HepG2 (cell line): ENCODE measurements around the gene TMEM132D. TPM values are rescaled to one million over a fixed set of nuclear protein-coding genes. Genes with fewer than 3 reads are reported as not detected.

Experiments used
- ATAC-seq: fragments of 200-7000 bp; cut with Tn5 transposase; 3 replicates; pipeline ENCODE4 v1.9.1; 2020; ENCODE audit warnings: mild to moderate bottlenecking, moderate library complexity
- BruUV-seq: library from RNA; stranded (reverse); fragments of 400-500 nt; replicated peaks from 2 replicates; lab custom pipeline; 2021; lab: Mats Ljungman, UMichigan
- CTCF ChIA-PET: fragments of 300-600 bp; formaldehyde crosslinking; extraction: SDS; loops from one replicate; lab custom pipeline; 2021; ENCODE audit warnings: low total read pairs, inconsistent platforms, low intra/inter-chr PET ratio; lab: Yijun Ruan, JAX
- POLR2A ChIA-PET: fragments of 350-600 bp; sonication (Branson Sonifier 250); formaldehyde crosslinking; loops from one replicate; lab custom pipeline; 2020; ENCODE audit warnings: antibody characterized with exemption, inconsistent platforms; lab: Yijun Ruan, JAX
- DNase-seq: peaks from one replicate; pipeline ENCODE4 v3.0.0-alpha.2; 2015; ENCODE audit warnings: low spot score
- FAIRE-seq: peaks from 3 replicates; lab custom pipeline; 2011; peaks lifted over from hg19 to GRCh38; lab: Jason Lieb, UNC
- H2AFZ ChIP-seq: one replicate; pipeline ENCODE4 v1.6.1; 2011; ENCODE audit warnings: low read length, inconsistent platforms
- H3K27ac ChIP-seq: fragments of 300-600 bp; 3 replicates; pipeline ENCODE4 v1.8.0; 2011; ENCODE audit warnings: mixed run types, mild to moderate bottlenecking, mixed read lengths, low read length, inconsistent platforms; ENCODE audit not compliant: insufficient read depth; ENCODE audit errors: extremely low read length
- H3K27me3 ChIP-seq, 2 experiments: fragments of 200-600 bp in 1 of 2; 2 replicates in 1 of 2; 3 replicates in 1 of 2; pipeline versions ENCODE4 v1.6.0 to v1.8.0; 2011; ENCODE audit warnings: low read length in 2 of 2, mild to moderate bottlenecking in 2 of 2, moderate library complexity in 2 of 2, inconsistent platforms in 1 of 2; ENCODE audit not compliant: insufficient read depth in 2 of 2, control insufficient read depth in 1 of 2
- H3K36me3 ChIP-seq, 2 experiments: fragments of 200-600 bp in 1 of 2; replicated peaks in 1 of 2; 2 replicates in 1 of 2; 3 replicates in 1 of 2; pipeline versions ENCODE4 v1.5.1 to v1.8.0; 2011; ENCODE audit warnings: low read length in 2 of 2, inconsistent platforms in 1 of 2; ENCODE audit not compliant: insufficient read depth in 2 of 2, control insufficient read depth in 1 of 2
- H3K4me1 ChIP-seq: 2 replicates; pipeline ENCODE4 v1.5.1; 2012; ENCODE audit warnings: low read length, inconsistent platforms; ENCODE audit not compliant: insufficient read depth
- H3K4me2 ChIP-seq: 2 replicates; pipeline ENCODE4 v1.6.0; 2011; ENCODE audit warnings: low read depth, low read length, inconsistent platforms
- H3K4me3 ChIP-seq, 3 experiments: fragments of 200-600 bp in 1 of 3; sonication (generic), shearing (Covaris generic) in 1 of 3; replicated peaks in 1 of 3; 2 replicates each; pipeline ENCODE4 v1.5.1; 2011 to 2016; ENCODE audit warnings: low read length in 3 of 3, inconsistent platforms in 2 of 3, low read depth in 2 of 3, mild to moderate bottlenecking in 2 of 3, control low read depth in 1 of 3, mixed read lengths in 1 of 3; ENCODE audit not compliant: insufficient read depth in 1 of 3
- H3K79me2 ChIP-seq: one replicate; pipeline ENCODE4 v1.6.1; 2011; ENCODE audit warnings: low read length, inconsistent platforms; ENCODE audit not compliant: insufficient read depth
- H3K9ac ChIP-seq: 2 replicates; pipeline ENCODE4 v1.6.0; 2011; ENCODE audit warnings: mild to moderate bottlenecking, low read depth, low read length, inconsistent platforms; ENCODE audit not compliant: insufficient read depth
- H3K9me3 ChIP-seq: 2 replicates; pipeline ENCODE4 v1.5.1; 2012; ENCODE audit warnings: mild to moderate bottlenecking, low read length
- H4K20me1 ChIP-seq: 2 replicates; pipeline ENCODE4 v1.6.0; 2011; ENCODE audit warnings: inconsistent platforms, mild to moderate bottlenecking, low read length, moderate library complexity; ENCODE audit not compliant: insufficient read depth
- BHLHE40 ChIP-seq: IDR thresholded peaks from 2 replicates; pipeline ENCODE4 v1.6.1; 2011; ENCODE audit warnings: low read length, improper control_type of control experiment
- NR2F2 ChIP-seq: IDR thresholded peaks from 2 replicates; pipeline ENCODE4 v1.6.1; 2012; ENCODE audit warnings: low read depth, inconsistent platforms, borderline replicate concordance
- SSRP1 ChIP-seq: IDR thresholded peaks from 2 replicates; pipeline ENCODE4 v1.6.1; 2016; ENCODE audit warnings: control low read depth
- ZNF451 ChIP-seq: sonication (generic); formaldehyde crosslinking; IDR thresholded peaks from 2 replicates; pipeline ENCODE4 v1.5.0; 2020; ENCODE audit warnings: mild to moderate bottlenecking, missing genetic modification reagents
- ZNF724P ChIP-seq: sonication (generic); formaldehyde crosslinking; IDR thresholded peaks from 2 replicates; pipeline ENCODE4 v1.8.0; 2022; ENCODE audit warnings: missing genetic modification reagents, borderline replicate concordance
- ZNF776 ChIP-seq: sonication (generic); formaldehyde crosslinking; IDR thresholded peaks from 2 replicates; pipeline ENCODE4 v1.4.0; 2020; ENCODE audit warnings: mild to moderate bottlenecking, missing genetic modification reagents
- WGBS: methylation state at CpG from one replicate; pipeline ENCODE4 v1.1.6; 2017; ENCODE audit warnings: low lambda C conversion rate; 5-methylcytosine and 5-hydroxymethylcytosine counted together
- in situ Hi-C: cut with HindIII; loops from 2 replicates; pipeline ENCODE4 v1.10.0; 2017; ENCODE audit warnings: low pct_unique_long_range_greater_than_20kb; ENCODE audit not compliant: extremely low pct_ligation_motif_present
- intact Hi-C: fragments of 100-400 bp; cut with micrococcal nuclease; formaldehyde crosslinking; loops from one replicate; pipeline ENCODE4 v1.10.0; 2022; ENCODE audit not compliant: unreplicated experiment
- polyA plus RNA-seq, 8 experiments: library from polyadenylated mRNA; depleted of rRNA in 3 of 8; stranded (reverse) in 7 of 8; unstranded in 1 of 8; fragments of >200 nt; fragmentation: Illumina TruSeq in 4 of 8; extraction: Trizol in 4 of 8; gene quantifications; 2 replicates each; pipeline versions ENCODE4 v1.2.1 to v1.2.3, GENCODE V29; 2011 to 2016; ENCODE audit warnings: low read depth in 4 of 8, missing spikeins in 1 of 8, mixed read lengths in 1 of 8; ENCODE audit not compliant: insufficient read depth in 1 of 8
- total RNA-seq, 5 experiments: library from RNA; depleted of rRNA; stranded (reverse); fragments of >200 nt; fragmentation: Illumina TruSeq; extraction: Trizol; gene quantifications; 2 replicates each; pipeline ENCODE4 v1.2.3, GENCODE V29; 2016; ENCODE audit warnings: low read depth in 1 of 5
- TF ChIP-seq, protein P1 (sequence below): IDR thresholded peaks from 2 replicates; pipeline ENCODE4 v1.6.1; 2016; ENCODE audit warnings: missing compliant biosample characterization, missing genetic modification reagents, borderline replicate concordance
- TF ChIP-seq, protein P2 (sequence below), 2 experiments: fragments of 450-650 bp in 1 of 2; sonication (generic) in 1 of 2; formaldehyde crosslinking; IDR thresholded peaks; 2 replicates each; pipeline versions ENCODE4 v1.5.0 to v1.8.0; 2020 to 2022; ENCODE audit warnings: mild to moderate bottlenecking in 1 of 2, missing genetic modification reagents in 1 of 2
- TF ChIP-seq, protein P3 (sequence below): sonication (generic); formaldehyde crosslinking; IDR thresholded peaks from 2 replicates; pipeline ENCODE4 v1.9.0; 2021; ENCODE audit warnings: missing genetic modification reagents, borderline replicate concordance
- TF ChIP-seq, protein P4 (sequence below): sonication (generic); formaldehyde crosslinking; IDR thresholded peaks from 2 replicates; pipeline ENCODE4 v1.4.0; 2020; ENCODE audit warnings: missing genetic modification reagents, borderline replicate concordance
- TF ChIP-seq, protein P5 (sequence below): sonication (generic); formaldehyde crosslinking; conservative IDR thresholded peaks from 2 replicates; pipeline ENCODE4 v1.4.0; 2020; ENCODE audit warnings: missing genetic modification reagents
- TF ChIP-seq, protein P6 (sequence below): sonication (generic); formaldehyde crosslinking; IDR thresholded peaks from 2 replicates; pipeline ENCODE4 v1.4.0; 2020; ENCODE audit warnings: mild to moderate bottlenecking, missing genetic modification reagents, borderline replicate concordance
- TF ChIP-seq, protein P7 (sequence below): sonication (generic); formaldehyde crosslinking; IDR thresholded peaks from 2 replicates; pipeline ENCODE4 v1.4.0; 2020; ENCODE audit warnings: low read depth, mild to moderate bottlenecking, missing genetic modification reagents

TMEM132D gene
- total and polyA plus RNA-seq, 2 of the 13 experiments (the other 11 are each of a cell fraction or from before 2014, with no cell fraction given), result not detected

DNA sequence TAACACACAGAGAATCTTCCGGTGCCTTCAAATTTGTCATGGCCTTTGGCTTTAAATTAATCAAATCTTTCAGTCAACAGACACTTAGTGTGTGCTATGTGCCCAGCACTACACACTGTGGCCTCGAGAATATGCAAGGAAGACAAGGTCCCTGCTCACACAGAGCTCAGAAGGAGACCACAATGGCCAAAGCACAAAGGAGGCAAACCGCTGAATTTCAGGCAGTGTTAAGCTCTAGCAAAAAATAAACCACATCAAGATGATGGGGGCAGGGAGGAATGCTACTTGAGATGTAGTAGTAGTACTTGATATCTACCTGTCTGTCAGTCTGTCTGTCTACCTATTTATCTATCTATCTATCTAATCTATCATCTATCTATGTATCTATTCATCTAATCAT, 227.9 kb downstream of the TMEM132D start:
- DNase-seq (no peak), ATAC-seq (no peak), FAIRE-seq (no peak)
- WGBS, result 3% methylated on average over 3 of the region's 3 CpGs
- no peak overlapping the region for H3K4me2 ChIP-seq
- no peaks in the 10 kb centered on the region for H3K36me3 ChIP-seq
- intact Hi-C loops (no loop called here), in situ Hi-C loops (no loop called here)
- H3K79me2 ChIP-seq, result no peaks in the 10 kb centered on the region
- BruUV-seq, result no TSS peak
- H2AFZ ChIP-seq, result no peak overlapping the region
- no peaks in the 10 kb centered on the region for H4K20me1 ChIP-seq
- no peak overlapping the region for H3K4me3 ChIP-seq
- no peaks in the 10 kb centered on the region for H3K27me3 ChIP-seq
- peaks cover 17% of the 10 kb centered on the region for H3K9me3 ChIP-seq
- CTCF ChIA-PET, result no interaction called here
- H3K27ac ChIP-seq, result no peak overlapping the region
- no peaks in the 10 kb centered on the region for H3K4me1 ChIP-seq
- no peak overlapping the region for H3K9ac ChIP-seq
- POLR2A ChIA-PET, result no interaction called here
- TF ChIP-seq ZNF451 (CRISPR knock-in tag) (no peak), NR2F2 (no peak), ZNF724P (CRISPR knock-in tag) (no peak), SSRP1 (CRISPR knock-in tag) (no peak), ZNF776 (CRISPR knock-in tag) (no peak), BHLHE40 (no peak)
- TF ChIP-seq, protein P1, sequence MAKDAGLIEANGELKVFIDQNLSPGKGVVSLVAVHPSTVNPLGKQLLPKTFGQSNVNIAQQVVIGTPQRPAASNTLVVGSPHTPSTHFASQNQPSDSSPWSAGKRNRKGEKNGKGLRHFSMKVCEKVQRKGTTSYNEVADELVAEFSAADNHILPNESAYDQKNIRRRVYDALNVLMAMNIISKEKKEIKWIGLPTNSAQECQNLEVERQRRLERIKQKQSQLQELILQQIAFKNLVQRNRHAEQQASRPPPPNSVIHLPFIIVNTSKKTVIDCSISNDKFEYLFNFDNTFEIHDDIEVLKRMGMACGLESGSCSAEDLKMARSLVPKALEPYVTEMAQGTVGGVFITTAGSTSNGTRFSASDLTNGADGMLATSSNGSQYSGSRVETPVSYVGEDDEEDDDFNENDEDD (CRISPR knock-in tag), result no peak
- TF ChIP-seq, protein P2, sequence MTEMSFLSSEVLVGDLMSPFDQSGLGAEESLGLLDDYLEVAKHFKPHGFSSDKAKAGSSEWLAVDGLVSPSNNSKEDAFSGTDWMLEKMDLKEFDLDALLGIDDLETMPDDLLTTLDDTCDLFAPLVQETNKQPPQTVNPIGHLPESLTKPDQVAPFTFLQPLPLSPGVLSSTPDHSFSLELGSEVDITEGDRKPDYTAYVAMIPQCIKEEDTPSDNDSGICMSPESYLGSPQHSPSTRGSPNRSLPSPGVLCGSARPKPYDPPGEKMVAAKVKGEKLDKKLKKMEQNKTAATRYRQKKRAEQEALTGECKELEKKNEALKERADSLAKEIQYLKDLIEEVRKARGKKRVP (CRISPR knock-in tag; IDR thresholded peaks at IDR 0.05), result no peak
- TF ChIP-seq, protein P3, sequence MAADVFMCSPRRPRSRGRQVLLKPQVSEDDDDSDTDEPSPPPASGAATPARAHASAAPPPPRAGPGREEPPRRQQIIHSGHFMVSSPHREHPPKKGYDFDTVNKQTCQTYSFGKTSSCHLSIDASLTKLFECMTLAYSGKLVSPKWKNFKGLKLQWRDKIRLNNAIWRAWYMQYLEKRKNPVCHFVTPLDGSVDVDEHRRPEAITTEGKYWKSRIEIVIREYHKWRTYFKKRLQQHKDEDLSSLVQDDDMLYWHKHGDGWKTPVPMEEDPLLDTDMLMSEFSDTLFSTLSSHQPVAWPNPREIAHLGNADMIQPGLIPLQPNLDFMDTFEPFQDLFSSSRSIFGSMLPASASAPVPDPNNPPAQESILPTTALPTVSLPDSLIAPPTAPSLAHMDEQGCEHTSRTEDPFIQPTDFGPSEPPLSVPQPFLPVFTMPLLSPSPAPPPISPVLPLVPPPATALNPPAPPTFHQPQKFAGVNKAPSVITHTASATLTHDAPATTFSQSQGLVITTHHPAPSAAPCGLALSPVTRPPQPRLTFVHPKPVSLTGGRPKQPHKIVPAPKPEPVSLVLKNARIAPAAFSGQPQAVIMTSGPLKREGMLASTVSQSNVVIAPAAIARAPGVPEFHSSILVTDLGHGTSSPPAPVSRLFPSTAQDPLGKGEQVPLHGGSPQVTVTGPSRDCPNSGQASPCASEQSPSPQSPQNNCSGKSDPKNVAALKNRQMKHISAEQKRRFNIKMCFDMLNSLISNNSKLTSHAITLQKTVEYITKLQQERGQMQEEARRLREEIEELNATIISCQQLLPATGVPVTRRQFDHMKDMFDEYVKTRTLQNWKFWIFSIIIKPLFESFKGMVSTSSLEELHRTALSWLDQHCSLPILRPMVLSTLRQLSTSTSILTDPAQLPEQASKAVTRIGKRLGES (CRISPR knock-in tag), result no peak
- TF ChIP-seq, protein P4, sequence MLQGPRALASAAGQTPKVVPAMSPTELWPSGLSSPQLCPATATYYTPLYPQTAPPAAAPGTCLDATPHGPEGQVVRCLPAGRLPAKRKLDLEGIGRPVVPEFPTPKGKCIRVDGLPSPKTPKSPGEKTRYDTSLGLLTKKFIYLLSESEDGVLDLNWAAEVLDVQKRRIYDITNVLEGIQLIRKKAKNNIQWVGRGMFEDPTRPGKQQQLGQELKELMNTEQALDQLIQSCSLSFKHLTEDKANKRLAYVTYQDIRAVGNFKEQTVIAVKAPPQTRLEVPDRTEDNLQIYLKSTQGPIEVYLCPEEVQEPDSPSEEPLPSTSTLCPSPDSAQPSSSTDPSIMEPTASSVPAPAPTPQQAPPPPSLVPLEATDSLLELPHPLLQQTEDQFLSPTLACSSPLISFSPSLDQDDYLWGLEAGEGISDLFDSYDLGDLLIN (CRISPR knock-in tag), result no peak
- TF ChIP-seq, protein P5, sequence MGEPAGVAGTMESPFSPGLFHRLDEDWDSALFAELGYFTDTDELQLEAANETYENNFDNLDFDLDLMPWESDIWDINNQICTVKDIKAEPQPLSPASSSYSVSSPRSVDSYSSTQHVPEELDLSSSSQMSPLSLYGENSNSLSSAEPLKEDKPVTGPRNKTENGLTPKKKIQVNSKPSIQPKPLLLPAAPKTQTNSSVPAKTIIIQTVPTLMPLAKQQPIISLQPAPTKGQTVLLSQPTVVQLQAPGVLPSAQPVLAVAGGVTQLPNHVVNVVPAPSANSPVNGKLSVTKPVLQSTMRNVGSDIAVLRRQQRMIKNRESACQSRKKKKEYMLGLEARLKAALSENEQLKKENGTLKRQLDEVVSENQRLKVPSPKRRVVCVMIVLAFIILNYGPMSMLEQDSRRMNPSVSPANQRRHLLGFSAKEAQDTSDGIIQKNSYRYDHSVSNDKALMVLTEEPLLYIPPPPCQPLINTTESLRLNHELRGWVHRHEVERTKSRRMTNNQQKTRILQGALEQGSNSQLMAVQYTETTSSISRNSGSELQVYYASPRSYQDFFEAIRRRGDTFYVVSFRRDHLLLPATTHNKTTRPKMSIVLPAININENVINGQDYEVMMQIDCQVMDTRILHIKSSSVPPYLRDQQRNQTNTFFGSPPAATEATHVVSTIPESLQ, result no peak
- TF ChIP-seq, protein P6, sequence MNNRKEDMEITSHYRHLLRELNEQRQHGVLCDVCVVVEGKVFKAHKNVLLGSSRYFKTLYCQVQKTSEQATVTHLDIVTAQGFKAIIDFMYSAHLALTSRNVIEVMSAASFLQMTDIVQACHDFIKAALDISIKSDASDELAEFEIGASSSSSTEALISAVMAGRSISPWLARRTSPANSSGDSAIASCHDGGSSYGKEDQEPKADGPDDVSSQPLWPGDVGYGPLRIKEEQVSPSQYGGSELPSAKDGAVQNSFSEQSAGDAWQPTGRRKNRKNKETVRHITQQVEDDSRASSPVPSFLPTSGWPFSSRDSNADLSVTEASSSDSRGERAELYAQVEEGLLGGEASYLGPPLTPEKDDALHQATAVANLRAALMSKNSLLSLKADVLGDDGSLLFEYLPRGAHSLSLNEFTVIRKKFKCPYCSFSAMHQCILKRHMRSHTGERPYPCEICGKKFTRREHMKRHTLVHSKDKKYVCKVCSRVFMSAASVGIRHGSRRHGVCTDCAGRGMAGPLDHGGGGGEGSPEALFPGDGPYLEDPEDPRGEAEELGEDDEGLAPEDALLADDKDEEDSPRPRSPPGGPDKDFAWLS (CRISPR knock-in tag), result no peak
- TF ChIP-seq, protein P7, sequence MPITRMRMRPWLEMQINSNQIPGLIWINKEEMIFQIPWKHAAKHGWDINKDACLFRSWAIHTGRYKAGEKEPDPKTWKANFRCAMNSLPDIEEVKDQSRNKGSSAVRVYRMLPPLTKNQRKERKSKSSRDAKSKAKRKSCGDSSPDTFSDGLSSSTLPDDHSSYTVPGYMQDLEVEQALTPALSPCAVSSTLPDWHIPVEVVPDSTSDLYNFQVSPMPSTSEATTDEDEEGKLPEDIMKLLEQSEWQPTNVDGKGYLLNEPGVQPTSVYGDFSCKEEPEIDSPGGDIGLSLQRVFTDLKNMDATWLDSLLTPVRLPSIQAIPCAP, result no peak
